Mesodermal cell (in vitro differentiated cells): ENCODE data around the gene PMP22.

ENCODE experiments used
- H3K27ac ChIP-seq: 2 replicates; pipeline ENCODE4 v1.7.0; 2013; ENCODE audit warnings: mild to moderate bottlenecking, low read depth, low read length, moderate library complexity; ENCODE audit not compliant: severe bottlenecking
- H3K36me3 ChIP-seq: 2 replicates; pipeline ENCODE4 v1.7.1; 2013; ENCODE audit warnings: mild to moderate bottlenecking, low read length, moderate library complexity; ENCODE audit not compliant: control insufficient read depth, insufficient read depth
- H3K4me1 ChIP-seq: one replicate; pipeline ENCODE4 v1.7.1; 2013; ENCODE audit warnings: mild to moderate bottlenecking, low read length; ENCODE audit not compliant: insufficient read depth, control insufficient read depth, poor library complexity, severe bottlenecking
- H3K4me3 ChIP-seq: 2 replicates; pipeline ENCODE4 v1.7.0; 2013; ENCODE audit warnings: low read length, control low read depth, mild to moderate bottlenecking; ENCODE audit not compliant: insufficient read depth, poor library complexity, severe bottlenecking; ENCODE audit errors: extremely low read depth
- H3K9me3 ChIP-seq: 2 replicates; pipeline ENCODE4 v1.7.1; 2013; ENCODE audit warnings: mild to moderate bottlenecking, low read length, moderate library complexity; ENCODE audit not compliant: control insufficient read depth
- WGBS, 2 experiments: methylation state at CpG; one replicate each; pipeline ENCODE4 v1.1.5; 2013; ENCODE audit warnings: missing lambda C conversion rate in 2 of 2; ENCODE audit not compliant: insufficient coverage in 2 of 2; 5-methylcytosine and 5-hydroxymethylcytosine counted together

Gene PMP22

GRCh38 chr17:15278380-15278779 lies 13.3 kb upstream of the PMP22 start:
- Histone ChIP-seq H3K36me3 (no peaks in the 10 kb centered on the region), H3K9me3 (peaks cover 10% of the 10 kb centered on the region), H3K27ac (no peak overlapping the region), H3K4me1 (peaks cover 9% of the 10 kb centered on the region), H3K4me3 (no peak overlapping the region)
- WGBS, 2 experiments = 38 to 53% methylated on average over 1 to 3 of the region's 6 CpGs

GRCh38 chr17:15274017-15274416 lies 8.9 kb upstream of the PMP22 start:
- Histone ChIP-seq H3K4me1 (peaks cover 24% of the 10 kb centered on the region), H3K36me3 (no peaks in the 10 kb centered on the region), H3K27ac (no peak overlapping the region), H3K9me3 (peaks cover 10% of the 10 kb centered on the region), H3K4me3 (no peak overlapping the region)
- whole genome bisulfite sequencing, 2 experiments = 87 to 100% methylated on average over 2 of the region's 3 CpGs

GRCh38 chr17:15273141-15273793 lies 8.1 kb upstream of the PMP22 start:
- Histone ChIP-seq H3K27ac (no peak overlapping the region), H3K36me3 (no peaks in the 10 kb centered on the region), H3K9me3 (peaks cover 10% of the 10 kb centered on the region), H3K4me3 (no peak overlapping the region), H3K4me1 (peaks cover 21% of the 10 kb centered on the region)
- 93 to 96% methylated on average over 1 to 3 of the region's 5 CpGs for WGBS, 2 experiments

GRCh38 chr17:15271741-15272140 lies 6.6 kb upstream of the PMP22 start:
- Histone ChIP-seq H3K27ac (no peak overlapping the region), H3K4me1 (peaks cover 19% of the 10 kb centered on the region), H3K36me3 (no peaks in the 10 kb centered on the region), H3K4me3 (no peak overlapping the region), H3K9me3 (peaks cover 10% of the 10 kb centered on the region)
- WGBS, 2 experiments = 95 to 100% methylated on average over 6 of the region's 6 CpGs

GRCh38 chr17:15270628-15271381 lies 5.7 kb upstream of the PMP22 start:
- no peaks in the 10 kb centered on the region for H3K36me3 ChIP-seq
- H3K4me1 ChIP-seq = peaks cover 19% of the 10 kb centered on the region
- peaks cover 10% of the 10 kb centered on the region for H3K9me3 ChIP-seq
- WGBS, 2 experiments = 97 to 98% methylated on average over 8 to 9 of the region's 9 CpGs
- H3K4me3 ChIP-seq = no peak overlapping the region
- H3K27ac ChIP-seq = no peak overlapping the region

GRCh38 chr17:15269780-15270089 lies 4.6 kb upstream of the PMP22 start:
- Histone ChIP-seq H3K4me1 (peaks cover 19% of the 10 kb centered on the region), H3K4me3 (no peak overlapping the region)

GRCh38 chr17:15269087-15269779 lies 4.1 kb upstream of the PMP22 start:
- Histone ChIP-seq H3K4me3 (no peak overlapping the region), H3K4me1 (peaks cover 19% of the 10 kb centered on the region), H3K27ac (no peak overlapping the region), H3K9me3 (peaks cover 4% of the 10 kb centered on the region), H3K36me3 (no peaks in the 10 kb centered on the region)
- 88 to 90% methylated on average over 7 of the region's 7 CpGs for WGBS, 2 experiments

More at GRCh38 chr17:15269780-15270089, 4.6 kb upstream of the PMP22 start:
- Histone ChIP-seq H3K27ac (no peak overlapping the region), H3K9me3 (peaks cover 8% of the 10 kb centered on the region), H3K36me3 (no peaks in the 10 kb centered on the region)
- WGBS, 2 experiments = 78 to 87% methylated on average over 2 to 5 of the region's 5 CpGs

GRCh38 chr17:15268461-15268860 lies 3.3 kb upstream of the PMP22 start:
- no peaks in the 10 kb centered on the region for H3K36me3 ChIP-seq
- no peaks in the 10 kb centered on the region for H3K9me3 ChIP-seq
- no peak overlapping the region for H3K27ac ChIP-seq
- H3K4me3 ChIP-seq = no peak overlapping the region
- H3K4me1 ChIP-seq = peaks cover 19% of the 10 kb centered on the region
- 67 to 85% methylated on average over 1 of the region's 1 CpG for WGBS, 2 experiments

GRCh38 chr17:15267996-15268395 lies 2.9 kb upstream of the PMP22 start:
- Histone ChIP-seq H3K36me3 (no peaks in the 10 kb centered on the region), H3K27ac (no peak overlapping the region), H3K9me3 (no peaks in the 10 kb centered on the region), H3K4me3 (no peak overlapping the region), H3K4me1 (peaks cover 15% of the 10 kb centered on the region)
- WGBS, 2 experiments = 67 to 68% methylated on average over 1 to 2 of the region's 3 CpGs

GRCh38 chr17:15266325-15267125 lies 1.4 kb upstream of the PMP22 start:
- H3K36me3 ChIP-seq = no peaks in the 10 kb centered on the region
- peaks cover 9% of the 10 kb centered on the region for H3K4me1 ChIP-seq
- no peak overlapping the region for H3K4me3 ChIP-seq
- 87 to 96% methylated on average over 11 to 13 of the region's 13 CpGs for WGBS, 2 experiments
- no peak overlapping the region for H3K27ac ChIP-seq
- H3K9me3 ChIP-seq = no peaks in the 10 kb centered on the region
